HepG2 (cell line): ENCODE data around the gene UBE2Q2. TPM values are rescaled to one million over a fixed set of nuclear protein-coding genes. Genes with fewer than 3 reads are reported as not detected.

Source experiments
- ATAC-seq: fragments of 200-7000 bp; cut with Tn5 transposase; 3 replicates; pipeline ENCODE4 v1.9.1; 2020; ENCODE audit warnings: mild to moderate bottlenecking, moderate library complexity
- BruUV-seq: library from RNA; stranded (reverse); fragments of 400-500 nt; replicated peaks from 2 replicates; lab custom pipeline; 2021; lab: Mats Ljungman, UMichigan
- CTCF ChIA-PET: fragments of 300-600 bp; formaldehyde crosslinking; extraction: SDS; loops from one replicate; lab custom pipeline; 2021; ENCODE audit warnings: low total read pairs, inconsistent platforms, low intra/inter-chr PET ratio; lab: Yijun Ruan, JAX
- POLR2A ChIA-PET: fragments of 350-600 bp; sonication (Branson Sonifier 250); formaldehyde crosslinking; loops from one replicate; lab custom pipeline; 2020; ENCODE audit warnings: antibody characterized with exemption, inconsistent platforms; lab: Yijun Ruan, JAX
- DNase-seq: peaks from one replicate; pipeline ENCODE4 v3.0.0-alpha.2; 2015; ENCODE audit warnings: low spot score
- FAIRE-seq: peaks from 3 replicates; lab custom pipeline; 2011; peaks lifted over from hg19 to GRCh38; lab: Jason Lieb, UNC
- H2AFZ ChIP-seq: one replicate; pipeline ENCODE4 v1.6.1; 2011; ENCODE audit warnings: low read length, inconsistent platforms
- H3K27ac ChIP-seq: fragments of 300-600 bp; 3 replicates; pipeline ENCODE4 v1.8.0; 2011; ENCODE audit warnings: mixed run types, mild to moderate bottlenecking, mixed read lengths, low read length, inconsistent platforms; ENCODE audit not compliant: insufficient read depth; ENCODE audit errors: extremely low read length
- H3K27me3 ChIP-seq, 2 experiments: fragments of 200-600 bp in 1 of 2; 2 replicates in 1 of 2; 3 replicates in 1 of 2; pipeline versions ENCODE4 v1.6.0 to v1.8.0; 2011; ENCODE audit warnings: low read length in 2 of 2, mild to moderate bottlenecking in 2 of 2, moderate library complexity in 2 of 2, inconsistent platforms in 1 of 2; ENCODE audit not compliant: insufficient read depth in 2 of 2, control insufficient read depth in 1 of 2
- H3K36me3 ChIP-seq, 2 experiments: fragments of 200-600 bp in 1 of 2; replicated peaks in 1 of 2; 2 replicates in 1 of 2; 3 replicates in 1 of 2; pipeline versions ENCODE4 v1.5.1 to v1.8.0; 2011; ENCODE audit warnings: low read length in 2 of 2, inconsistent platforms in 1 of 2; ENCODE audit not compliant: insufficient read depth in 2 of 2, control insufficient read depth in 1 of 2
- H3K4me1 ChIP-seq: 2 replicates; pipeline ENCODE4 v1.5.1; 2012; ENCODE audit warnings: low read length, inconsistent platforms; ENCODE audit not compliant: insufficient read depth
- H3K4me2 ChIP-seq: 2 replicates; pipeline ENCODE4 v1.6.0; 2011; ENCODE audit warnings: low read depth, low read length, inconsistent platforms
- H3K4me3 ChIP-seq, 3 experiments: fragments of 200-600 bp in 1 of 3; sonication (generic), shearing (Covaris generic) in 1 of 3; replicated peaks in 1 of 3; 2 replicates each; pipeline ENCODE4 v1.5.1; 2011 to 2016; ENCODE audit warnings: low read length in 3 of 3, inconsistent platforms in 2 of 3, low read depth in 2 of 3, mild to moderate bottlenecking in 2 of 3, control low read depth in 1 of 3, mixed read lengths in 1 of 3; ENCODE audit not compliant: insufficient read depth in 1 of 3
- H3K79me2 ChIP-seq: one replicate; pipeline ENCODE4 v1.6.1; 2011; ENCODE audit warnings: low read length, inconsistent platforms; ENCODE audit not compliant: insufficient read depth
- H3K9ac ChIP-seq: 2 replicates; pipeline ENCODE4 v1.6.0; 2011; ENCODE audit warnings: mild to moderate bottlenecking, low read depth, low read length, inconsistent platforms; ENCODE audit not compliant: insufficient read depth
- H3K9me3 ChIP-seq: 2 replicates; pipeline ENCODE4 v1.5.1; 2012; ENCODE audit warnings: mild to moderate bottlenecking, low read length
- H4K20me1 ChIP-seq: 2 replicates; pipeline ENCODE4 v1.6.0; 2011; ENCODE audit warnings: inconsistent platforms, mild to moderate bottlenecking, low read length, moderate library complexity; ENCODE audit not compliant: insufficient read depth
- CHD4 ChIP-seq: fragments of 200-600 bp; sonication (generic); IDR thresholded peaks from 2 replicates; pipeline ENCODE4 v1.7.0; 2017; ENCODE audit warnings: mild to moderate bottlenecking, low read length, borderline replicate concordance
- RAD51 ChIP-seq: fragments of 450-650 bp; IDR thresholded peaks from 2 replicates; pipeline ENCODE4 v1.6.1; 2016; ENCODE audit warnings: borderline replicate concordance
- WGBS: methylation state at CpG from one replicate; pipeline ENCODE4 v1.1.6; 2017; ENCODE audit warnings: low lambda C conversion rate; 5-methylcytosine and 5-hydroxymethylcytosine counted together
- in situ Hi-C: cut with HindIII; loops from 2 replicates; pipeline ENCODE4 v1.10.0; 2017; ENCODE audit warnings: low pct_unique_long_range_greater_than_20kb; ENCODE audit not compliant: extremely low pct_ligation_motif_present
- intact Hi-C: fragments of 100-400 bp; cut with micrococcal nuclease; formaldehyde crosslinking; loops from one replicate; pipeline ENCODE4 v1.10.0; 2022; ENCODE audit not compliant: unreplicated experiment
- polyA plus RNA-seq, 8 experiments: library from polyadenylated mRNA; depleted of rRNA in 3 of 8; stranded (reverse) in 7 of 8; unstranded in 1 of 8; fragments of >200 nt; fragmentation: Illumina TruSeq in 4 of 8; extraction: Trizol in 4 of 8; gene quantifications; 2 replicates each; pipeline versions ENCODE4 v1.2.1 to v1.2.3, GENCODE V29; 2011 to 2016; ENCODE audit warnings: low read depth in 4 of 8, missing spikeins in 1 of 8, mixed read lengths in 1 of 8; ENCODE audit not compliant: insufficient read depth in 1 of 8
- total RNA-seq, 5 experiments: library from RNA; depleted of rRNA; stranded (reverse); fragments of >200 nt; fragmentation: Illumina TruSeq; extraction: Trizol; gene quantifications; 2 replicates each; pipeline ENCODE4 v1.2.3, GENCODE V29; 2016; ENCODE audit warnings: low read depth in 1 of 5
- TF ChIP-seq, protein P1 (sequence below): sonication (generic); formaldehyde crosslinking; IDR thresholded peaks from 2 replicates; pipeline ENCODE4 v1.4.0; 2020; ENCODE audit warnings: missing genetic modification reagents
- TF ChIP-seq, protein P2 (sequence below): sonication (generic); formaldehyde crosslinking; IDR thresholded peaks from 2 replicates; pipeline ENCODE4 v1.5.0; 2020; ENCODE audit warnings: mild to moderate bottlenecking, missing genetic modification reagents, moderate library complexity

Gene UBE2Q2
- total and polyA plus RNA-seq, 2 of the 13 experiments (the other 11 are each of a cell fraction or from before 2014, with no cell fraction given) = 10.6 to 20.4 TPM

DNA sequence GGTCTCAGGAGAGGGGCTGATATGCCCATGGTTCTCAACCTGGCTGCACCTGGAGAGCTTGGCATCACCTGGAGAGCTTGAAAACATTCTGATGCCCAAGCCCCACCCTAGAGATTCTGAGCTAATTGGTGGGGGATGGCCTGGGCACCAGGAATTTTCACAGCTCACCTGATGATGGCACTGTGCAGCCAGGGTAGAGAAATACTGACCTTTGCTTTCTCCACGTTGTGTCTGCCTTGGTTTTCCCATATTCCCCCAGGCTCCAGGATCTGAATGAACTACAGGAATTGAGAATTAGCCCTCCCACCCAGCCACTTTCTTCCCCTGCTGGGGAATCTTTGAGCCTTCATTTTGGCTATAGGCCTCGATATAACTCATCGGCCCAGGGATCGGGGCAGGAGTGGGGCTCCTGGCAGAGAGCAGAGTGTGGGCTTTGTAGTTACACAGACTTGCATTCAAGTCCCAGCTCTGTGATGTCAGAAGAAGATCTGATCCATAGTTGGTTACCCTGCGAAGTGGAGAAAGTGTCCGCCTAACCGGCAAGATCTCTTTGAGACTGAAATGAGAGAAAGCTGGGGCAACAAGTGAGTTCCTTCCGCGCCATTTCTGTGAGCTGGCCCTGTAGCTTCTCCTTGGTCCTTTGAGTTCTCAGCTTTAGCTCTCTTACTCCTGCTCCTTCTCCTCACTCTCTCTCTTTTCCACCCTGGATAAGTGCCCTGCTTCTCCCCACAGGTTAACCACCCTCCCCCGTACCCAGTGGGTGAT, 33.1 kb upstream of the UBE2Q2 start (continued):
- TF ChIP-seq, protein P1, sequence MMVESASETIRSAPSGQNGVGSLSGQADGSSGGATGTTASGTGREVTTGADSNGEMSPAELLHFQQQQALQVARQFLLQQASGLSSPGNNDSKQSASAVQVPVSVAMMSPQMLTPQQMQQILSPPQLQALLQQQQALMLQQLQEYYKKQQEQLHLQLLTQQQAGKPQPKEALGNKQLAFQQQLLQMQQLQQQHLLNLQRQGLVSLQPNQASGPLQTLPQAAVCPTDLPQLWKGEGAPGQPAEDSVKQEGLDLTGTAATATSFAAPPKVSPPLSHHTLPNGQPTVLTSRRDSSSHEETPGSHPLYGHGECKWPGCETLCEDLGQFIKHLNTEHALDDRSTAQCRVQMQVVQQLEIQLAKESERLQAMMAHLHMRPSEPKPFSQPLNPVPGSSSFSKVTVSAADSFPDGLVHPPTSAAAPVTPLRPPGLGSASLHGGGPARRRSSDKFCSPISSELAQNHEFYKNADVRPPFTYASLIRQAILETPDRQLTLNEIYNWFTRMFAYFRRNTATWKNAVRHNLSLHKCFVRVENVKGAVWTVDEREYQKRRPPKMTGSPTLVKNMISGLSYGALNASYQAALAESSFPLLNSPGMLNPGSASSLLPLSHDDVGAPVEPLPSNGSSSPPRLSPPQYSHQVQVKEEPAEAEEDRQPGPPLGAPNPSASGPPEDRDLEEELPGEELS (CRISPR knock-in tag) = no peak
- TF ChIP-seq, protein P2, sequence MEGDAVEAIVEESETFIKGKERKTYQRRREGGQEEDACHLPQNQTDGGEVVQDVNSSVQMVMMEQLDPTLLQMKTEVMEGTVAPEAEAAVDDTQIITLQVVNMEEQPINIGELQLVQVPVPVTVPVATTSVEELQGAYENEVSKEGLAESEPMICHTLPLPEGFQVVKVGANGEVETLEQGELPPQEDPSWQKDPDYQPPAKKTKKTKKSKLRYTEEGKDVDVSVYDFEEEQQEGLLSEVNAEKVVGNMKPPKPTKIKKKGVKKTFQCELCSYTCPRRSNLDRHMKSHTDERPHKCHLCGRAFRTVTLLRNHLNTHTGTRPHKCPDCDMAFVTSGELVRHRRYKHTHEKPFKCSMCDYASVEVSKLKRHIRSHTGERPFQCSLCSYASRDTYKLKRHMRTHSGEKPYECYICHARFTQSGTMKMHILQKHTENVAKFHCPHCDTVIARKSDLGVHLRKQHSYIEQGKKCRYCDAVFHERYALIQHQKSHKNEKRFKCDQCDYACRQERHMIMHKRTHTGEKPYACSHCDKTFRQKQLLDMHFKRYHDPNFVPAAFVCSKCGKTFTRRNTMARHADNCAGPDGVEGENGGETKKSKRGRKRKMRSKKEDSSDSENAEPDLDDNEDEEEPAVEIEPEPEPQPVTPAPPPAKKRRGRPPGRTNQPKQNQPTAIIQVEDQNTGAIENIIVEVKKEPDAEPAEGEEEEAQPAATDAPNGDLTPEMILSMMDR (CRISPR knock-in tag) = peak; percentile 83
- TF ChIP-seq, all 625 proteins: peak for 10

DNA sequence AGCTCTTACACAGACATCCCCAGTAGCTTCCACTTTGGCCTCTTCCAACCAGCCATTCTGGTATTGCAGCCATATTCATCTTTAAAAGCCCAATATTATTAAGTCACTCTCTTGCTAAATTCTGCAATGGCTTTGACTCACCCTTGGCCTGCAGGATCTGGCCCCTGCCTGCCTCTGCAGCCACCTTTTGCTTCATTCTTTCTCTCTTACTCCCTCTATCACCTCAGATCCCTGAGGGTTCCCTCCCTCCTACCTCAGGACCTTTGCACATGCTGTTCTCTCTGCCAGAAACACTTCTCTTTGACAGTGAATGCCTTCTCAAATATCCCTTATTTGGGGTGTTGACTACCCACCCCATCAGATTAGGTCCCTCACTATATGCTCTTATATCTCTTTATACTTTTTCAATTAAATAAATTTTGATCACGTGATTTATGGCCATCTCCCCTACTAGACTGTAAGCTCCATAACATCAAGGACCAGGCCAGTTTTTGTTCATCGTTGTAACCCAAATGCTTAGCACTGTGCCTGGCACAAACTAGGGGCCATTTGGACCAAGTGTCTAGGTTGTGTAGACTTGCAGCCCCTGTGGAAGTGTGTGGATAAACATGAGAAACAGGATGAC, 32.3 kb upstream of the UBE2Q2 start:
- intact Hi-C loops (loop anchor here (1.0 kb wide), 2 partner anchors 110 to 117 kb away; no protein-coding TSS in a partner anchor), in situ Hi-C loops (loop anchor here (5.0 to 10.0 kb wide), 2 partner anchors 114 to 331 kb away; no protein-coding TSS in a partner anchor)
- Histone ChIP-seq H3K4me1 (no peaks in the 10 kb centered on the region), H3K9me3 (no peaks in the 10 kb centered on the region), H3K4me2 (no peak overlapping the region), H3K27me3 (peaks cover 0 to 1% of the 10 kb centered on the region in 2 experiments; a peak in 1 of 5 replicates), H4K20me1 (no peaks in the 10 kb centered on the region), H3K36me3 (no peaks in the 10 kb centered on the region), H2AFZ (no peak overlapping the region), H3K79me2 (no peaks in the 10 kb centered on the region), H3K9ac (no peak overlapping the region), H3K4me3 (no peak overlapping the region), H3K27ac (no peak overlapping the region)
- FAIRE-seq (no peak), ATAC-seq (no peak), DNase-seq (no peak)
- WGBS = 41% methylated on average over 2 of the region's 2 CpGs
- TF ChIP-seq RAD51 (peak; percentile 66; the same call in 1 of the 2 replicates), CHD4 (no peak)
- CTCF ChIA-PET = no interaction called here
- POLR2A ChIA-PET = no interaction called here
- no TSS peak for BruUV-seq
